OCI-LY7 (cell line): ENCODE data around the gene ECE1. TPM values are rescaled to one million over a fixed set of nuclear protein-coding genes. Genes with fewer than 3 reads are reported as not detected.
"Not testable (repeated sequence)": the region's sequence is repeated elsewhere in the genome, so short reads cannot be mapped to it uniquely, and the experiment has no call there.

Source experiments
- BruUV-seq: library from RNA; stranded (reverse); fragments of 400-500 nt; replicated peaks from 2 replicates; lab custom pipeline; 2021; lab: Mats Ljungman, UMichigan
- CTCF ChIA-PET: fragments of 300-600 bp; sonication (Branson Sonifier 250); formaldehyde crosslinking; loops from one replicate; lab custom pipeline; 2022; ENCODE audit warnings: antibody characterized with exemption; ENCODE audit not compliant: unreplicated experiment; lab: Charles Lee
- POLR2A ChIA-PET: fragments of 300-600 bp; sonication (Branson Sonifier 250); formaldehyde crosslinking; loops from one replicate; lab custom pipeline; 2022; ENCODE audit warnings: antibody characterized with exemption; lab: Charles Lee
- DNase-seq: peaks from one replicate; pipeline ENCODE4 v3.0.0-alpha.2; 2015; ENCODE audit warnings: low spot score
- H2AFZ ChIP-seq: fragments of 200-600 bp; sonication (generic), shearing (Covaris generic); 2 replicates; pipeline ENCODE4 v1.6.1; 2014; ENCODE audit warnings: mild to moderate bottlenecking, antibody characterized with exemption, low read length, moderate library complexity
- H3K27ac ChIP-seq: fragments of 200-600 bp; sonication (generic); 2 replicates; pipeline ENCODE4 v1.5.1; 2014; ENCODE audit warnings: mixed run types, low read depth, mild to moderate bottlenecking, moderate library complexity, low read length, inconsistent platforms; ENCODE audit not compliant: poor library complexity, severe bottlenecking
- H3K36me3 ChIP-seq: fragments of 200-600 bp; sonication (generic); 2 replicates; pipeline ENCODE4 v1.6.1; 2014; ENCODE audit warnings: mild to moderate bottlenecking, antibody characterized with exemption, low read length, moderate library complexity, mixed read lengths; ENCODE audit not compliant: insufficient read depth
- H3K4me1 ChIP-seq: fragments of 200-600 bp; sonication (generic); 2 replicates; pipeline ENCODE4 v1.5.1; 2014; ENCODE audit warnings: mild to moderate bottlenecking, low read length; ENCODE audit not compliant: insufficient read depth, poor library complexity, severe bottlenecking
- H3K4me2 ChIP-seq: fragments of 200-600 bp; sonication (generic); 2 replicates; pipeline ENCODE4 v1.6.1; 2014; ENCODE audit warnings: mild to moderate bottlenecking, low read length
- H3K4me3 ChIP-seq: fragments of 200-600 bp; sonication (generic); 2 replicates; pipeline ENCODE4 v1.5.1; 2014; ENCODE audit warnings: mild to moderate bottlenecking, low read depth, low read length; ENCODE audit not compliant: poor library complexity, severe bottlenecking
- H3K79me2 ChIP-seq: fragments of 200-600 bp; sonication (generic); 2 replicates; pipeline ENCODE4 v1.6.1; 2016; ENCODE audit warnings: low read depth, mild to moderate bottlenecking, low read length, moderate library complexity, mixed read lengths; ENCODE audit not compliant: insufficient read depth
- H3K9me2 ChIP-seq: fragments of 200-600 bp; sonication (generic); 2 replicates; pipeline ENCODE4 v1.6.1; 2016; ENCODE audit warnings: mild to moderate bottlenecking, low read length, mixed read lengths; ENCODE audit not compliant: insufficient read depth
- H3K9me3 ChIP-seq: fragments of 200-600 bp; sonication (generic); 2 replicates; pipeline ENCODE4 v1.6.1; 2014; ENCODE audit warnings: mild to moderate bottlenecking, mixed run types, low read length, mixed read lengths
- H4K20me1 ChIP-seq: fragments of 200-600 bp; sonication (generic); 2 replicates; pipeline ENCODE4 v1.6.1; 2014; ENCODE audit warnings: mild to moderate bottlenecking, antibody characterized with exemption, low read length, moderate library complexity, mixed read lengths; ENCODE audit not compliant: insufficient read depth
- CTCF ChIP-seq: fragments of 200-600 bp; sonication (generic); conservative IDR thresholded peaks from 2 replicates; pipeline ENCODE4 v1.5.1; 2014; ENCODE audit warnings: mild to moderate bottlenecking, antibody characterized with exemption, low read length, moderate library complexity, mixed read lengths
- EZH2phosphoT487 ChIP-seq: fragments of 200-600 bp; sonication (generic); IDR thresholded peaks from 2 replicates; pipeline ENCODE4 v1.6.1; 2018; ENCODE audit warnings: low read depth, borderline replicate concordance, mild to moderate bottlenecking, mixed run types, antibody characterized with exemption, low read length, moderate library complexity, mixed read lengths
- intact Hi-C: fragments of 100-400 bp; cut with micrococcal nuclease; formaldehyde crosslinking; loops from one replicate; pipeline ENCODE4 v1.10.0; 2022; ENCODE audit not compliant: unreplicated experiment
- total RNA-seq, 2 experiments: library from RNA; depleted of rRNA in 1 of 2; stranded (reverse); fragments of >200 nt in 1 of 2; shearing (Covaris generic) in 1 of 2; gene quantifications; 2 replicates each; pipeline ENCODE4 v1.2.3, GENCODE V29; 2014 to 2022

The ECE1 gene
- total RNA-seq, 2 experiments from 2014 or later, result 20.0 to 32.8 TPM

GRCh38 chr1:21285055-21285372 is 5.2 kb downstream of the ECE1 start:
- Histone ChIP-seq H3K4me1 (peaks cover 23% of the 10 kb centered on the region), H3K4me2 (no peak overlapping the region), H4K20me1 (no peaks in the 10 kb centered on the region), H3K9me3 (no peaks in the 10 kb centered on the region), H3K27ac (no peak overlapping the region), H2AFZ (no peak overlapping the region), H3K4me3 (no peak overlapping the region), H3K79me2 (no peaks in the 10 kb centered on the region), H3K36me3 (no peaks in the 10 kb centered on the region), H3K9me2 (no peaks in the 10 kb centered on the region)
- TF ChIP-seq CTCF (no peak), EZH2phosphoT487 (no peak)
- intact Hi-C loops, result no loop called here
- no peak for DNase-seq
- ChIA-PET CTCF (no interaction called here), POLR2A (no interaction called here)
- BruUV-seq, result no TSS peak

- intact Hi-C loops, result no loop called here
- Histone ChIP-seq H3K9me2 (no peaks in the 10 kb centered on the region), H3K27ac (no peak overlapping the region), H3K79me2 (no peaks in the 10 kb centered on the region), H3K9me3 (no peaks in the 10 kb centered on the region), H3K4me1 (peaks cover 22% of the 10 kb centered on the region), H4K20me1 (no peaks in the 10 kb centered on the region), H3K4me3 (no peak overlapping the region), H3K36me3 (no peaks in the 10 kb centered on the region), H2AFZ (no peak overlapping the region), H3K4me2 (no peak overlapping the region)
- no TSS peak for BruUV-seq
- ChIA-PET CTCF (interaction anchor here (0.6 kb wide), 1 partner anchor 543 kb away, joined by 3 read pairs; no protein-coding TSS in a partner anchor), POLR2A (no interaction called here)
- TF ChIP-seq CTCF (no peak), EZH2phosphoT487 (no peak)
- no peak for DNase-seq
Observed at GRCh38 chr1:21284206-21285054, 5.8 kb downstream of the ECE1 start.

- H3K36me3 ChIP-seq, result no peaks in the 10 kb centered on the region
- H3K4me2 ChIP-seq, result no peak overlapping the region
- DNase-seq, result no peak
- H3K4me1 ChIP-seq, result peaks cover 16% of the 10 kb centered on the region
- H4K20me1 ChIP-seq, result no peaks in the 10 kb centered on the region
- ChIA-PET POLR2A (interaction anchor here (0.7 kb wide), 1 partner anchor 33 kb away, joined by 5 read pairs; no protein-coding TSS in a partner anchor), CTCF (no interaction called here)
- no peaks in the 10 kb centered on the region for H3K9me2 ChIP-seq
- H3K9me3 ChIP-seq, result no peaks in the 10 kb centered on the region
- BruUV-seq, result no TSS peak
- H2AFZ ChIP-seq, result no peak overlapping the region
- no peak overlapping the region for H3K27ac ChIP-seq
- H3K4me3 ChIP-seq, result no peak overlapping the region
- intact Hi-C loops, result no loop called here
- TF ChIP-seq CTCF (no peak), EZH2phosphoT487 (no peak)
- H3K79me2 ChIP-seq, result no peaks in the 10 kb centered on the region
Observed at GRCh38 chr1:21283524-21283923, 6.7 kb downstream of the ECE1 start.

GRCh38 chr1:21282020-21282419 is 8.2 kb downstream of the ECE1 start:
- H3K9me3 ChIP-seq, DNase-seq, POLR2A ChIA-PET, H3K4me3 ChIP-seq, CTCF ChIA-PET, BruUV-seq, H3K27ac ChIP-seq, H3K9me2 ChIP-seq, H3K4me2 ChIP-seq, H3K79me2 ChIP-seq, H3K36me3 ChIP-seq, intact Hi-C loops, H2AFZ ChIP-seq, H4K20me1 ChIP-seq: not testable (repeated sequence)
- H3K4me1 ChIP-seq, result peaks cover 16% of the 10 kb centered on the region
